Mesendoderm (in vitro differentiated cells): ENCODE data around the gene HSDL1.

Source experiments
- DNase-seq: peaks from one replicate; pipeline ENCODE4 v3.0.0; 2013
- H2AK5ac ChIP-seq: 2 replicates; pipeline ENCODE4 v1.6.1; 2013; ENCODE audit warnings: low read length, inconsistent platforms
- H2BK120ac ChIP-seq: 2 replicates; pipeline ENCODE4 v1.6.1; 2013; ENCODE audit warnings: low read depth, mild to moderate bottlenecking, low read length, moderate library complexity, mixed read lengths
- H2BK15ac ChIP-seq: replicated peaks from 2 replicates; pipeline ENCODE4 v1.6.1; 2013; ENCODE audit warnings: low read depth, mild to moderate bottlenecking, moderate library complexity
- H2BK5ac ChIP-seq: 2 replicates; pipeline ENCODE4 v1.6.1; 2013; ENCODE audit warnings: low read length, inconsistent platforms
- H3K18ac ChIP-seq: 2 replicates; pipeline ENCODE4 v1.6.1; 2013; ENCODE audit warnings: mild to moderate bottlenecking, low read length, mixed read lengths
- H3K23ac ChIP-seq: one replicate; pipeline ENCODE4 v1.6.1; 2013; ENCODE audit warnings: low read length
- H3K27ac ChIP-seq: 2 replicates; pipeline ENCODE4 v1.5.1; 2013; ENCODE audit warnings: low read depth, mild to moderate bottlenecking, inconsistent platforms, low read length, moderate library complexity
- H3K27me3 ChIP-seq: 2 replicates; pipeline ENCODE4 v1.6.1; 2013; ENCODE audit warnings: low read length, control low read depth, mild to moderate bottlenecking, inconsistent platforms; ENCODE audit not compliant: insufficient read depth, poor library complexity
- H3K36me3 ChIP-seq: 2 replicates; pipeline ENCODE4 v1.6.1; 2013; ENCODE audit warnings: low read length, inconsistent platforms; ENCODE audit not compliant: control insufficient read depth, insufficient read depth
- H3K4ac ChIP-seq: one replicate; pipeline ENCODE4 v1.6.1; 2013; ENCODE audit warnings: low read depth, mild to moderate bottlenecking, low read length, moderate library complexity
- H3K4me1 ChIP-seq: 2 replicates; pipeline ENCODE4 v1.6.1; 2013; ENCODE audit warnings: low read depth, low read length, inconsistent platforms; ENCODE audit not compliant: control insufficient read depth
- H3K4me2 ChIP-seq: 2 replicates; pipeline ENCODE4 v1.6.1; 2013; ENCODE audit warnings: low read length
- H3K4me3 ChIP-seq: 2 replicates; pipeline ENCODE4 v1.5.1; 2013; ENCODE audit warnings: mild to moderate bottlenecking, low read length
- H3K56ac ChIP-seq: one replicate; pipeline ENCODE4 v1.6.1; 2013; ENCODE audit warnings: low read length
- H3K79me1 ChIP-seq: 2 replicates; pipeline ENCODE4 v1.6.1; 2013; ENCODE audit warnings: low read length, inconsistent platforms
- H3K79me2 ChIP-seq: 2 replicates; pipeline ENCODE4 v1.6.1; 2013; ENCODE audit warnings: mild to moderate bottlenecking, low read length; ENCODE audit not compliant: control insufficient read depth, insufficient read depth
- H3K9ac ChIP-seq: 2 replicates; pipeline ENCODE4 v1.6.1; 2013; ENCODE audit warnings: low read length, inconsistent platforms
- H4K5ac ChIP-seq: one replicate; pipeline ENCODE4 v1.6.1; 2013; ENCODE audit warnings: low read length
- H4K8ac ChIP-seq: one replicate; pipeline ENCODE4 v1.6.1; 2013; ENCODE audit warnings: low read depth, mild to moderate bottlenecking, control low read depth, low read length, moderate library complexity
- WGBS: extraction: QIAGEN DNeasy Blood & Tissue Kit; methylation state at CpG from one replicate; pipeline ENCODE4 v1.1.7; 2013; ENCODE audit warnings: low lambda C conversion rate, missing lambda C conversion rate; ENCODE audit not compliant: insufficient coverage; ENCODE audit errors: extremely low coverage; 5-methylcytosine and 5-hydroxymethylcytosine counted together

The HSDL1 gene

DNA sequence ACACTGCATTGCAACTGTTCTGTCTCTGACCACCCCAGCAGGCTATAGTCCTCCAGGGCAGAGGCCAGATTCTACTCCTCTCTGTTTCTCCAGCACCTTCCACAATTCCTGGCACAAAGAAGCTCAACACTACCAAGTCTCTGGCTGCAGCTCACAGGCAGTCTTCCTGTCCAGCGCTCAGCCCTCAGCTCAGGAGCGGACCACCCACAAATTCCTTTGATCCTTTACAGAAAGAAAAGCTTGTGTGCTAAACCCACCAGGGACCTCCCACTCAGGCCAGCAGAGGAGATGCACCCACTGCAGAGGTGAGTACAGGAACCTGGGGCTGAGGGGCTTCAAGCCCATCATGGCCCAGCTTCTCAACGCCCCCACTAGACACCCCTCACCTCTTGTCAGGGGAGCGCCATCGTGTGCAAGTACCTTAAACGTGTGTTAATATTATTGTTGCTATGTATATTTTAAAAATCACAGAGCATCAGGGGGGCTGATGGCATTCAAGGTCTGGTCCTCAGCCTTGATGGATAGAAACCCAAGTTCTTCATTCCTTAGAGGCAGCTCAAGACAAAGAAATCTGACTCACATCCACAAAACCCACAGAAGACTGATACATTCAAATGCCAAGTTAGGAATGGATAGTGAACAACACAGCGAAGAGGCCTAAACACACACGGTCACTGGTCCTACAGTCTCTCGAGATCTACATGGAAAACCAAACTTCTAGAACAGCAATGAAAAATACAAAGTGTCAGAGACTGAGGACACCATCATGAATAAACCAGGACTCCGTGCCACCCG lies 8.4 kb downstream of the HSDL1 start:
- H4K5ac ChIP-seq = no peak overlapping the region
- no peak overlapping the region for H4K8ac ChIP-seq
- H3K4me2 ChIP-seq = no peak overlapping the region
- H2BK15ac ChIP-seq = no peak overlapping the region
- no peak overlapping the region for H3K4ac ChIP-seq
- H3K27me3 ChIP-seq = no peaks in the 10 kb centered on the region
- WGBS = no CpG with 5 or more reads among the region's 11 CpGs
- no peak overlapping the region for H3K56ac ChIP-seq
- H3K9ac ChIP-seq = no peak overlapping the region
- H3K23ac ChIP-seq = no peak overlapping the region
- no peak for DNase-seq
- no peaks in the 10 kb centered on the region for H3K36me3 ChIP-seq
- peaks cover 14% of the 10 kb centered on the region for H3K4me1 ChIP-seq
- H3K79me1 ChIP-seq = peaks cover 21% of the 10 kb centered on the region
- H2BK120ac ChIP-seq = no peak overlapping the region
- H2BK5ac ChIP-seq = no peak overlapping the region
- H2AK5ac ChIP-seq = no peak overlapping the region
- H3K18ac ChIP-seq = no peak overlapping the region
- no peak overlapping the region for H3K4me3 ChIP-seq
- H3K27ac ChIP-seq = no peak overlapping the region
- H3K79me2 ChIP-seq = peaks cover 14% of the 10 kb centered on the region

DNA sequence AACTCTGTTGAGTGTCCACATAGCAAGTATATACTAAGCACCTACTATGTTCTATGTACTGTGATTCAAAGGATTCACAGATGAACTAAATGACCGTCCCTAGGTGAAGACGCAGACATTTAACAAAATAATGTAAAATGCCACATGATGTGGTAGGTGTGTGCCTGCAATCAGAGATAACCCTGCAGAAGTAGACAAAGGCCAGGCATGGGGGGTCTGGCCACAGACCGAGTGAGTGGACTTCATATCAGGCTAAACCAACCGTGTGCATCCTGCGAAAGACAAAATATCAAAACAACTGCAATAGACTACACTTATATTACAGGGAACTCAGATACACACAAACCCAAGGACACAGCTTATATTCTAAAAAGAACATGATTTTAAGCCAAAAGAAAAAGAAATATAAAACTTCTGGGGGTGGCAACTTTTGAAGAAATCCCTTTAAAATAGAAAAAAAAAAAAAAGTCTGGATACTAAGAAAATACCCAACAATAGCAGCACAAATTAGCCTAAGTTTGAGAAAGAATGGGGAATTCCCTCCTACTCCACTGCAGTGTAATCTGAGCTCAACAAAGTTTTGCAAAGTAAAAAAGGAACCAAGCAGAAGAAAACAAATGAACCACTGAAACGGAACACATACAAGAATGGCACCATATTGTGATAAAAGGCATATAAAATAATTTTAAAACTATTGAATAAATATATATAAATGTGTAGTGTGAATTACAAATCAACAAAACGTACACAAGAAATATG lies 12.3 kb downstream of the HSDL1 start:
- Histone ChIP-seq H3K23ac (no peak overlapping the region), H3K4me1 (peaks cover 3% of the 10 kb centered on the region), H3K4me2 (no peak overlapping the region), H3K79me2 (peaks cover 10% of the 10 kb centered on the region), H3K36me3 (peaks cover 5% of the 10 kb centered on the region), H3K27me3 (no peaks in the 10 kb centered on the region), H4K5ac (no peak overlapping the region), H2AK5ac (no peak overlapping the region), H2BK120ac (no peak overlapping the region), H3K56ac (no peak overlapping the region), H4K8ac (no peak overlapping the region), H3K27ac (no peak overlapping the region), H3K79me1 (peaks cover 14% of the 10 kb centered on the region), H3K9ac (no peak overlapping the region), H3K18ac (no peak overlapping the region), H3K4ac (no peak overlapping the region), H2BK15ac (no peak overlapping the region), H2BK5ac (no peak overlapping the region), H3K4me3 (no peak overlapping the region)
- DNase-seq = no peak
- WGBS = no CpG with 5 or more reads among the region's 7 CpGs

GRCh38 chr16:84131117-84131516 lies 13.9 kb downstream of the HSDL1 start:
- Histone ChIP-seq H3K36me3 (peaks cover 7% of the 10 kb centered on the region), H3K27me3 (no peaks in the 10 kb centered on the region), H2BK120ac (no peak overlapping the region), H3K4me3 (no peak overlapping the region), H3K4me1 (no peaks in the 10 kb centered on the region), H2BK5ac (no peak overlapping the region), H3K27ac (no peak overlapping the region), H2BK15ac (no peak overlapping the region), H2AK5ac (no peak overlapping the region), H3K18ac (no peak overlapping the region), H3K9ac (no peak overlapping the region), H3K79me1 (peaks cover 6% of the 10 kb centered on the region), H3K4ac (no peak overlapping the region), H3K23ac (no peak overlapping the region), H3K4me2 (no peak overlapping the region), H4K8ac (no peak overlapping the region), H4K5ac (no peak overlapping the region), H3K79me2 (peaks cover 1% of the 10 kb centered on the region), H3K56ac (no peak overlapping the region)
- no peak for DNase-seq
- no CpG with 5 or more reads among the region's 5 CpGs for WGBS

GRCh38 chr16:84124257-84125073 lies 20.5 kb downstream of the HSDL1 start:
- no peaks in the 10 kb centered on the region for H3K79me2 ChIP-seq
- peaks cover 3% of the 10 kb centered on the region for H3K36me3 ChIP-seq

DNA sequence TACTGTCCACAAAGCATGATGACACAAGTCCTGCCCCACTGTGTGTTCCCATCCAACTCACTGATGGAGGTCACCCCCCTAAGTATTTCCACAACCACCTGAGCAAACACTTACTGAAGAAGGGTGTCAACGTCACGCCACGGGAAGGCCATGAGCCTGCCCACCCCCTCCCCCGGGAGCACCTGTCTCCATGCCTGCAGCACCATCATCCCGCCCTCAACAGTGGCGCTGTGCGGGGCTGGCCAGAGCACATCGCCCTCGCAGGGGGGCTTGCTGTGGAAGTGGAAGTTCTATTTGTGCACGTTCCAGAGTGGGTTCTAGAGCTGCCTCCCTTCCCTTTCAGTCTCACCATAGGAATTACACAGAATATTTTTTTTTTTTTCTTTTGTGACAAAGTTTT lies 24.0 kb downstream of the HSDL1 start:
- no peak overlapping the region for H4K8ac ChIP-seq
- H3K27me3 ChIP-seq = no peaks in the 10 kb centered on the region
- no peak overlapping the region for H2AK5ac ChIP-seq
- H3K27ac ChIP-seq = no peak overlapping the region
- H3K9ac ChIP-seq = no peak overlapping the region
- no peak overlapping the region for H4K5ac ChIP-seq
- WGBS = no CpG with 5 or more reads among the region's 10 CpGs
- no peak overlapping the region for H3K4me3 ChIP-seq
- no peak overlapping the region for H2BK5ac ChIP-seq
- no peak overlapping the region for H2BK120ac ChIP-seq
- no peaks in the 10 kb centered on the region for H3K4me1 ChIP-seq
- no peak overlapping the region for H2BK15ac ChIP-seq
- no peak overlapping the region for H3K56ac ChIP-seq
- no peak overlapping the region for H3K23ac ChIP-seq
- no peaks in the 10 kb centered on the region for H3K36me3 ChIP-seq
- no peak overlapping the region for H3K18ac ChIP-seq
- H3K4ac ChIP-seq = no peak overlapping the region
- no peak overlapping the region for H3K4me2 ChIP-seq
- H3K79me1 ChIP-seq = no peaks in the 10 kb centered on the region
- DNase-seq = no peak
- H3K79me2 ChIP-seq = peaks cover 2% of the 10 kb centered on the region

More at GRCh38 chr16:84124257-84125073, 20.5 kb downstream of the HSDL1 start:
- H4K5ac ChIP-seq = no peak overlapping the region
- no peak overlapping the region for H3K18ac ChIP-seq
- DNase-seq = no peak
- no peaks in the 10 kb centered on the region for H3K27me3 ChIP-seq
- no peak overlapping the region for H3K4me3 ChIP-seq
- no peak overlapping the region for H2AK5ac ChIP-seq
- H3K9ac ChIP-seq = no peak overlapping the region
- H3K4me2 ChIP-seq = no peak overlapping the region
- H3K23ac ChIP-seq = no peak overlapping the region
- no CpG with 5 or more reads among the region's 7 CpGs for WGBS
- no peak overlapping the region for H3K56ac ChIP-seq
- H4K8ac ChIP-seq = no peak overlapping the region
- no peak overlapping the region for H2BK15ac ChIP-seq
- no peak overlapping the region for H3K27ac ChIP-seq
- no peak overlapping the region for H2BK120ac ChIP-seq
- H3K4me1 ChIP-seq = no peaks in the 10 kb centered on the region
- no peaks in the 10 kb centered on the region for H3K79me1 ChIP-seq
- H3K4ac ChIP-seq = no peak overlapping the region
- H2BK5ac ChIP-seq = no peak overlapping the region
